Thyroid gland (tissue), 4 donors: ENCODE data around the gene KISS1R.

ENCODE experiments used
- CTCF ChIP-seq, 6 experiments: fragments of 200-600 bp in 3 of 6; fragments of 450-650 bp in 3 of 6; sonication (generic) in 3 of 6; IDR thresholded peaks; one replicate each; pipeline ENCODE4 v1.5.1; 2016 to 2019; ENCODE audit warnings: antibody characterized with exemption in 6 of 6, mild to moderate bottlenecking in 2 of 6, inconsistent platforms in 1 of 6, moderate library complexity in 1 of 6
- POLR2A ChIP-seq, 2 donors: fragments of 450-650 bp; IDR thresholded peaks; one replicate each; pipeline ENCODE4 v1.6.1; 2017; ENCODE audit warnings: antibody characterized with exemption in 2 of 2, mild to moderate bottlenecking in 2 of 2, moderate library complexity in 1 of 2

- TF ChIP-seq CTCF (IDR thresholded peaks at IDR 0.05) (no peak), POLR2A (IDR thresholded peaks at IDR 0.05) (no peak)
These were observed 47.6 kb upstream of the KISS1R start for GRCh38 chr19:869245-870177.
